Stimulated activated CD4-positive, alpha-beta T cell treated with anti-CD3 and anti-CD28 coated beads, Interleukin-1b, Interleukin-23, amount 100 ng/mL, for 48 hours (primary cell): ENCODE measurements around the gene SLC2A14.
"Not testable (repeated sequence)": the region's sequence is repeated elsewhere in the genome, so short reads cannot be mapped to it uniquely, and the experiment has no call there.

Source experiments
- DNase-seq: peaks from one replicate; pipeline ENCODE4 v3.0.0-alpha.2; 2020

The SLC2A14 gene

DNA sequence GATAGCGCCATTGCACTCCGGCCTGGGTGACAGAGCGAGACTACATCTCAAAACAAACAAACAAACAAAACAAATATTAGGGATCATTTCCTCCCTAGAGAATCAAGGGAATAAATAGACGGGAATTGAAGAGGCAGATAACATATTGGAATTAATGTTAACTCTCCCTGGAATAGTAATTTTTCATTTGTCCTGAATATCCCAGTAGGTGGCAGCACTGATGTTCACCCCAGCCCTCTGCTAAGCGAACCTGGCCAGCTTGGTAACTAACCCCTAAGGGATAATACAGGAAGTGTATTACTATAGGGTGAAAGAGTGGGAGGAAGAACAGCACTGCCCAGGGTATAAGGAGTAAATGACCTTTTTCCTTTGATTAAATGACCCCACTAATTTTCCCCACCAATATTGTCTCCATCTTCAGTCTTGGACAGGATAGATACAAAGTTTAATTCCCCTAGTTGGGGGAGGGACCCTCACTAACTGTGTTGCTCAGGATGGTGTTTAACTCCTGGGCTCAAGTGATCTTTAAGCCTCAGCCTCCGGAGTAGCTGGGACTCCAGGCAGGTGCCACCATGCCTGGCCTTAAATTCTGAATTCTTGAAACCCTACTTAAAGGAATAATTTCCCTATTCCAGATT lies 40.5 kb downstream of the SLC2A14 start:
- DNase-seq: no peak

- not testable (repeated sequence) for DNase-seq
Measured at GRCh38 chr12:7829737-7830136, 43.0 kb downstream of the SLC2A14 start.

- DNase-seq: not testable (repeated sequence)
Measured at GRCh38 chr12:7825754-7826153, 47.0 kb downstream of the SLC2A14 start.

DNA sequence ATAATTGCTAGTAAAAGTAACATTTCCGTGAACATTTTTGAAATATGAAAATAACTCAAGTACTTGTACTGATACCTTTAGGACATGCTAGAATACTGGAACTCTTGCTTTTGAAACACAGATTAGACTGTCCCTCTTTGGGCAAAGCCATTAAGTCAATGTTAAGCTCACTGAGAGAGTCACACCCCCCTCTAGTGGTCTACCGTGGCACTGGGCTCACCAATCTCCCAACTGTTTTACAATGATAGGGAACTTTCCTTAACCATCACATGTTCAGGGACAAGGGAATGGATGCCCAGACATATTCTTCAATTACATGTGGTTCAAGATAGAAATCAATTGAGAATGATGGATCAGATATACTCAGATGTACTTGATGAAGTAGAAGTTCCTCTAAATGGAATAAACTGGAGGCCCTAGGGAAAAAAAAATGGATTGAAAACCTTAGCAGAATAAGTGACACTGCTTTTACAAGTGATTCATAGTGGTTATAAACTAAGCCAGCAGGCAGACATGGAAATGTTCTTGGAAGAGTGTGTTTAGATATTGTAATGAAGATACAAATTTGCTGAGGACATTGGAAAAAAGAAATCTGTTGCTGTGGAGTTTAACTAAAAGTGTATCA lies 65.7 kb downstream of the SLC2A14 start:
- DNase-seq: peak; percentile 62

DNA sequence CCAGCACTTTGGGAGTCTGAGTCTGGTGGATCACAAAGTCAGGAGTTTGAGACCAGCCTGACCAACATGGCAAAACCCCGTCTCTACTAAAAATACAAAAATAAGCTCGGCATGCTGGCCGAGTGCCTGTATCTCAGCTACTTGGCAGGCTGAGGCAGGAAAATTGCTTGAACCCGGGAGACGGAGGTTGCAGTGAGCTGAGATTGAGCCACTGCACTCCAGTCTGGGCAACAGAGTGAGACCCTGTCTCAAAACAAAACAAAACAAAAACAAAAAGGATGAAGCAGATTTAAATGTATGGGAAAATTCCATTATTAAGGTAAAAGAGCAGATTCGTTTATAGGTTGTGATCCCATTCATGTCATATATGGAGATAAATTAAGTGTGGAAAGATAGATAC lies 66.4 kb downstream of the SLC2A14 start:
- DNase-seq: not testable (repeated sequence)

DNA sequence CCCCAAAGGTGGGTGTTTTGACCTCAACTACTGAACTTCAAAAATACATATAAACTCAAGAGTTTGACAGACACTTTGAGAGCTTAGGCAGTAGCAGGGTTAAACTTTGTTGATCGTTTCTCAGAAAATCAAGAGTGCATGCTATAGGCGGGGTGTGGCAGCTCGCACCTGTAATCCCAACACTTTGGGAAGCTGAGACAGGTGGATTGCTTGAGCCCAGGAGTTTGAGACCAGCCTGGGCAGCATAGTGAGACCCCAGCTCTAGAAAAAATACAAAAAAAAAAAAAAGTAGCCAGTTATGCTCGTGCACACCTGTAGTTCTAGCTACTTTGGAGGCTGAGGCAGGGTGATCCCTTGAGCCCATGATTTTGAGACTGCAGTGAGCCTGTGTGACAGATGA lies 71.3 kb downstream of the SLC2A14 start:
- no peak for DNase-seq

DNA sequence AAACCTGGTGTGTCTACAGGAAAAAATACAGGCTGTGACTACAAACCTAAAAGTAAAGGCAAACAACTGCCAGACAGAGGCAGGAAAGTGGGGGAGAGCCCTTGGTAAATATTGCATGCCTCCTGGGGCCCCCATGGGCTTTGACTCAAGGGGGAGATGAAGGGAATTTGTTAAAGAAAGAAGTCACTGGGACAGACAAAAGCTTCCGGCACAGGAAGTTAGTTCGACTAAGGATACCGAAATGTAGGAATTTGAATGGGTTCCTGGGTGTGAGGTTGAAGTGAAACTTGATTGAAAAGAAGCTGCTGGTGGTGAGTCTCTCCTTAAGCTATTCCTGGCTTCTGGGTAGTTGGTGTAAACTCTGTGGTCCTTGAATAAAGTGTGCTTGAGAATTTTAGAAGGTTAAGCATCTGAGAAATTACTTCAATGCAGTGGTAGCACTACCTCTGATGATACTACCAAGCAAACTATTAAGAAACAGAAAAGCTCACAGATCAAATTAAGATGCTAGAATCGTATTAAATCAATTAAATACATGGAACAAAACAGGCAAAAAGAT lies 73.9 kb downstream of the SLC2A14 start:
- DNase-seq: not testable (repeated sequence)

DNA sequence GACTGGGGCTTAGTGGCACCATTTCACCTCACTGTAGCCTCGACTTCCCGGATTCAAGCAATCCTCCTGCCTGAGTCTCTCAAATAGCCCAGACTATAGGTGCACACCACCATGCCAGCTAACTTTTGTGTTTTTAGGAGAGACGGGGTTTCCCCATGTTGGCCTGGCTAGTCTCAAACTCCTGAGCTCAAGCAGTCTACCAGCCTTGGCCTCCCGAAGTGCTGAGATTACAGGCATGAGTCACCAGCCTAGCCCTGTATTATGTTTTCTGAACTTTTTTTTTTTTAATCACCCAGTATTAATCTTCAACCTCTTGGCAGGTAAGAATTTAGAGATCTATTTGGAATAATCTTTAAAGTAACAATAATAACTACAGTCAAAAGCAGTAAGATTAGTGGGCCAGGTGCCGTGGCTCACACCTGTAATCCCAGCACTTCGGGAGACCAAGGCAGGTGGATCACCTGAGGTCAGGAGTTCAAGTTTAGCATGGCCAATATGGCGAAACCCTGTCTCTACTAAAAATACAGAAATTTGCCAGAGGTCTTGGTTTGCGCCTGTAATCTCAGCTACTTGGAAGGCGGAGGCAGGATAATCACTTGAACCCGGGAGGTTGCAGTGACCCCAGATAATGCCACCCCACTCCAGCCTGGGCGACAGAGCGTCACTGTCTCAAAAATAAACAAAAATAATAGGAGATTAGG lies 74.9 kb downstream of the SLC2A14 start:
- DNase-seq: no peak

DNA sequence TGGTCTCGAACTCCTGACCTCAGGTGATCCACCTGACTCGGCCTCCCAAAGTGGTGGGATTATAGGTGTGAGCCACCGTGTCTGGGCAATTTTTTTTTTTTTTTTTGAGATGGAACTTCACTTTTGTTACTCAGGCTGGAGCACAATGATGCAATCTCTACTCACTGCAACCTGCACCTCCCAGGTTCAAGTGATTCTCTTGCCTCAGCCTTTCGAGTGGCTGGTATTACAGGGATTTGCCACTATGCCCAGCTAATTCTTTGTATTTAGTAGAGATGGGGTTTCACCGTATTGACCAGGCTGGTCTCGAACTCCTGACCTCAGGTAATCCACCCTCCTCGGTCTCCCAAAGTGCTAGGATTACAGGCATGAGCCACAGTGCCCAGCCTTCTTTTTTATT lies 75.4 kb downstream of the SLC2A14 start:
- DNase-seq: not testable (repeated sequence)

- no peak for DNase-seq
Measured at GRCh38 chr12:7793211-7793610, 79.5 kb downstream of the SLC2A14 start.

DNA sequence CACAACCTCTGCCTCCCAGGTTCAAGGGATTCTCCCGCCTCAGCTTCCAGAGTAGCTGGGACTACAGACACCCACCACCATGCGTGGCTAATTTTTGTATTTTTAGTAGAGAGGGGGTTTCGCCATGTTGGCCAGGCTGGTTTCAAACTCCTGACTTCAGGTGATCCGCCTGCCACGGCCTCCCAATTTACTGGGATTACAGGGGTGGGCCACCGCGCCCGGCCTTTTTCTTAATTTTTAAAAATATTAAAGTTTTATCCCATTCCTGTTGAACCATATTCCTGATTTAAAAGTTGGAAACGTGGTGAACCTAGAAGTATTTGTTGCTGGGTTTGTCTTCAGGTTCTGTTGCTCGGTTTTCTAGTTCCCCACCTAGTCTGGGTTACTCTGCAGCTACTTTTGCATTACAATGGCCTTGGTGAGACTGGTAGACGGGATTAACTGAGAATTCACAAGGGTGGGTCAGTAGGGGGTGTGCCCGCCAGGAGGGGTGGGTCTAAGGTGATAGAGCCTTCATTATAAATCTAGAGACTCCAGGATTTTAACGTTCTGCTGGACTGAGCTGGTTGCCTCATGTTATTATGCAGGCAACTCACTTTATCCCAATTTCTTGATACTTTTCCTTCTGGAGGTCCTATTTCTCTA lies 83.7 kb downstream of the SLC2A14 start, which contains the start of gene NANOG:
TSS of gene NANOG (plus strand) at position 519 of the 645 bp plus-strand sequence. CDS start 213 bp downstream, outside the sequence.
- DNase-seq: not testable (repeated sequence)

- no peak for DNase-seq
Measured at GRCh38 chr12:7788294-7788660, 84.4 kb downstream of the SLC2A14 start.

DNA sequence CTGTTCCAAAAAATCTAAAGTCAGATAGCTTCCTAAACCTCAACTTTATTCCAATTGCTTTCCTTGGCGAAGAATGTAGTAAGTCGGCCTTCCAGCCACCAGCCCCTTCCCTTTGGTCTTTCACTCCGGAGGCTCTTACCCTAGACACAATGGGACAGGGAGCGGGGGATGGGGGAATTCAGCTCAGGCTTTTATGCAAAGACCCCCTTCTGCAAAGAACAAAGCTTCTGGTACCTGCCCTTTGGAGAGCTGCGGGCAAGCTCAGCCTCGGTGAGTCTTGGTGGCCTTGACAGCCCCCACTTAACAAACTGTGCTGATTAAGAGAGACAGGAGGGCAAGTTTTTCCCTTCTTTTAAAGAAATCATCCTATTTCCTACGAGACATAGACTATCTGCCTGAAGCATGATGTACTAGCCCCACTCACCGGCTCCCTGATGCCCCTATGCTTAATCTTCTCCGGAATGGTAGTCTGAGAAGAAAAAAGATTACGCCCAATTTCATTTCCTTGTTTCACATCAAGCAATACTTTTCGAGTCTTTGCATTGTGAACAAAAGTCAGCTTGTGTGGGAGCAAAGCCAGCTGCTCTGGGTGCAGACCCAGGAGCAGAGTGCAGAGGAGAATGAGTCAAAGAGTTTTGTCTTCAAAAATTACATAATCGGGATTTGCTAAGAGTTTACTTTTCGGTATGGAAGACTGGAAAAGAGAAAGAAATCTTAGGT lies 85.0 kb downstream of the SLC2A14 start:
- DNase-seq: no peak

GRCh38 chr12:7784701-7785100 lies 88.0 kb downstream of the SLC2A14 start:
- DNase-seq: no peak

DNA sequence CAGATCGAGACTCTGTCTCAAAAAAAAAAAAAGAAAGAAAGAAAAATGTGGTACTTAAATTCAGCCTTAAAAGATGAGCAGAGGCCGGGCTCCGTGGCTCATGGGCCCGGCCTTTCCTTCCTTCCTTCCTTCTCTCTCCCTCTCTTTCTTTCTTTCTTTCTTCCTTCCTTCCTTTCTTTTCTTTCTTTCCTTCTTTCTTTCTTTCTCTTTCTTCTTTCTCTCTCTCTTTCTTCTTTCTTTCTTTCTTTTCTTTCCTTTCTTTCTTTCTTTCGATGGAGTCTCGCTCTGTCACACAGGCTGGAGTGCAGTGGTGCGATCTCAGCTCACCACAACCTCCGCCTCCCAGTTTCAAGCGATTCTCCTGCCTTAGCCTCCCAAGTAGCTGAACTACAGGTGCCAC lies 89.3 kb downstream of the SLC2A14 start:
- DNase-seq: not testable (repeated sequence)

- DNase-seq: no peak
Measured at GRCh38 chr12:7782055-7782454, 90.7 kb downstream of the SLC2A14 start.

GRCh38 chr12:7781274-7781673 lies 91.4 kb downstream of the SLC2A14 start:
- no peak for DNase-seq

GRCh38 chr12:7769999-7770398 lies 102.7 kb downstream of the SLC2A14 start:
- no peak for DNase-seq
